GM21390 (cell line): ENCODE results near the gene MEF2A.

Source experiments
- ATAC-seq: cut with Tn5 transposase; IDR thresholded peaks from one replicate; pipeline ENCODE4 v1.9.1; 2021; ENCODE audit not compliant: unreplicated experiment

The MEF2A gene

GRCh38 chr15:99753066-99753465, 187.3 kb downstream of the MEF2A start:
- ATAC-seq: no peak

- ATAC-seq: peak; percentile 91
Observed at GRCh38 chr15:99755692-99756409, 190.1 kb downstream of the MEF2A start.

- no peak for ATAC-seq
Observed at GRCh38 chr15:99762288-99762687, 196.5 kb downstream of the MEF2A start.

GRCh38 chr15:99763827-99764226, 198.0 kb downstream of the MEF2A start:
- ATAC-seq: no peak

DNA sequence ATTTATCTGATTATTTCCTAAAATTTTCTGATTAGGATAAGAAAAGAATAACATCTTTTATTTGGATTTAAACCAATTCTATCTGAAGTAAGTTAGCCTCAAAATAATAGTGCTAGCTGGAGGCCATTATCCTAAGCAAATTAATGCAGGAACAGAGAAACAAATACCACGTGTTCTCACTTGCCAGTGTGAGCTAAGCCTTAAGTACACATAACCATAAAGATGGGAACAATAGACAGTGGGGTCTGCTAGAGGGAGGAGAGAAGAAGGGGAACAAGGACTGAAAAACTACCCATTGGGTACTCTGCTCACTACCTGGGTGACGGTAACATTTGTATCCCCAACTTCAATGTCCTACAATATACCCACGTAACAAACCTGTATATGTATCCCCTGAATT, 198.7 kb downstream of the MEF2A start:
- no peak for ATAC-seq
